ACC112 (cell line): ENCODE data around the gene OBSCN.

Source experiments
- H2AFZ ChIP-seq: fragments of 200-600 bp; sonication (generic); one replicate; pipeline ENCODE4 v1.6.0; 2017; ENCODE audit warnings: antibody characterized with exemption, low read length; ENCODE audit not compliant: unreplicated experiment
- H3K27ac ChIP-seq: fragments of 200-600 bp; sonication (generic); 2 replicates; pipeline ENCODE4 v1.5.1; 2014; ENCODE audit warnings: low read depth, mild to moderate bottlenecking, antibody characterized with exemption, low read length, moderate library complexity
- H3K27me3 ChIP-seq: fragments of 200-600 bp; sonication (generic); 2 replicates; pipeline ENCODE4 v1.6.1; 2014; ENCODE audit warnings: mild to moderate bottlenecking, antibody characterized with exemption, low read length, moderate library complexity, mixed read lengths; ENCODE audit not compliant: insufficient read depth
- H3K36me3 ChIP-seq: fragments of 200-600 bp; sonication (generic); 2 replicates; pipeline ENCODE4 v1.6.1; 2016; ENCODE audit warnings: mild to moderate bottlenecking, antibody characterized with exemption, low read length, moderate library complexity, mixed read lengths; ENCODE audit not compliant: insufficient read depth
- H3K4me1 ChIP-seq: fragments of 200-600 bp; sonication (generic); one replicate; pipeline ENCODE4 v1.6.1; 2016; ENCODE audit warnings: low read length, mixed read lengths; ENCODE audit not compliant: insufficient read depth, unreplicated experiment, control insufficient read depth
- H3K4me3 ChIP-seq: fragments of 200-600 bp; sonication (generic); 2 replicates; pipeline ENCODE4 v1.5.1; 2014; ENCODE audit warnings: mild to moderate bottlenecking, low read depth, low read length
- H3K79me2 ChIP-seq: fragments of 200-600 bp; sonication (generic); one replicate; pipeline ENCODE4 v1.6.0; 2016; ENCODE audit warnings: low read length; ENCODE audit not compliant: control insufficient read depth, unreplicated experiment, insufficient read depth

The OBSCN gene

GRCh38 chr1:228401782-228402640, 194.2 kb downstream of the OBSCN start:
- H2AFZ ChIP-seq, result no peak overlapping the region
- no peaks in the 10 kb centered on the region for H3K27me3 ChIP-seq
- H3K79me2 ChIP-seq, result peaks cover 66% of the 10 kb centered on the region
- H3K4me1 ChIP-seq, result peaks cover 18% of the 10 kb centered on the region
- H3K36me3 ChIP-seq, result peaks cover 5% of the 10 kb centered on the region; the same call in 1 of the 2 replicates
- H3K27ac ChIP-seq, result no peak overlapping the region
- H3K4me3 ChIP-seq, result no peak overlapping the region

- Histone ChIP-seq H3K27me3 (no peaks in the 10 kb centered on the region), H3K4me3 (no peak overlapping the region), H3K79me2 (peaks cover 72% of the 10 kb centered on the region), H3K36me3 (peaks cover 5% of the 10 kb centered on the region; the same call in 1 of the 2 replicates), H3K27ac (no peak overlapping the region), H3K4me1 (peaks cover 18% of the 10 kb centered on the region), H2AFZ (no peak overlapping the region)
These were observed 194.8 kb downstream of the OBSCN start for GRCh38 chr1:228402641-228403025.

- Histone ChIP-seq H3K4me3 (no peak overlapping the region), H3K27ac (no peak overlapping the region), H3K36me3 (peaks cover 5% of the 10 kb centered on the region; the same call in 1 of the 2 replicates)
These were observed 195.4 kb downstream of the OBSCN start for GRCh38 chr1:228403231-228403631.

GRCh38 chr1:228404107-228404720, 196.4 kb downstream of the OBSCN start:
- no peak overlapping the region for H3K27ac ChIP-seq

More at GRCh38 chr1:228403231-228403631, 195.4 kb downstream of the OBSCN start:
- Histone ChIP-seq H3K27me3 (no peaks in the 10 kb centered on the region), H2AFZ (no peak overlapping the region), H3K4me1 (peaks cover 18% of the 10 kb centered on the region), H3K79me2 (peaks cover 78% of the 10 kb centered on the region)

GRCh38 chr1:228405200-228405978, 197.5 kb downstream of the OBSCN start:
- Histone ChIP-seq H2AFZ (no peak overlapping the region), H3K36me3 (peaks cover 2% of the 10 kb centered on the region; the same call in 1 of the 2 replicates), H3K79me2 (peaks cover 74% of the 10 kb centered on the region), H3K27me3 (no peaks in the 10 kb centered on the region), H3K27ac (no peak overlapping the region), H3K4me1 (peaks cover 27% of the 10 kb centered on the region), H3K4me3 (peak overlapping the region; percentile 99)

More at GRCh38 chr1:228404107-228404720, 196.4 kb downstream of the OBSCN start:
- H3K27me3 ChIP-seq, result no peaks in the 10 kb centered on the region
- H3K4me3 ChIP-seq, result peak overlapping the region; percentile 99
- H2AFZ ChIP-seq, result no peak overlapping the region
- H3K4me1 ChIP-seq, result peaks cover 18% of the 10 kb centered on the region
- peaks cover 5% of the 10 kb centered on the region; the same call in 1 of the 2 replicates for H3K36me3 ChIP-seq
- H3K79me2 ChIP-seq, result peaks cover 77% of the 10 kb centered on the region

GRCh38 chr1:228405979-228406228, 198.1 kb downstream of the OBSCN start:
- Histone ChIP-seq H3K27ac (no peak overlapping the region), H3K36me3 (no peaks in the 10 kb centered on the region), H3K79me2 (peaks cover 69% of the 10 kb centered on the region), H3K4me3 (peak overlapping the region; percentile 99), H3K4me1 (peaks cover 27% of the 10 kb centered on the region), H2AFZ (peak overlapping the region; percentile 92), H3K27me3 (no peaks in the 10 kb centered on the region)

GRCh38 chr1:228407106-228408040, 199.5 kb downstream of the OBSCN start:
- H3K27ac ChIP-seq, result no peak overlapping the region
- peak overlapping the region; percentile 51 for H2AFZ ChIP-seq
- no peaks in the 10 kb centered on the region for H3K27me3 ChIP-seq
- no peaks in the 10 kb centered on the region for H3K36me3 ChIP-seq
- peaks cover 27% of the 10 kb centered on the region for H3K4me1 ChIP-seq
- peaks cover 56% of the 10 kb centered on the region for H3K79me2 ChIP-seq
- H3K4me3 ChIP-seq, result peak overlapping the region; percentile 99

GRCh38 chr1:228408041-228408868, 200.4 kb downstream of the OBSCN start:
- no peaks in the 10 kb centered on the region for H3K27me3 ChIP-seq
- no peak overlapping the region for H2AFZ ChIP-seq
- peaks cover 47% of the 10 kb centered on the region for H3K79me2 ChIP-seq
- peaks cover 27% of the 10 kb centered on the region for H3K4me1 ChIP-seq
- no peaks in the 10 kb centered on the region for H3K36me3 ChIP-seq
- H3K4me3 ChIP-seq, result peak overlapping the region; percentile 99
- no peak overlapping the region for H3K27ac ChIP-seq

GRCh38 chr1:228408869-228409805, 201.3 kb downstream of the OBSCN start:
- no peak overlapping the region for H3K27ac ChIP-seq
- no peak overlapping the region for H2AFZ ChIP-seq
- H3K4me3 ChIP-seq, result no peak overlapping the region
- H3K36me3 ChIP-seq, result no peaks in the 10 kb centered on the region
- H3K4me1 ChIP-seq, result peaks cover 22% of the 10 kb centered on the region
- H3K27me3 ChIP-seq, result no peaks in the 10 kb centered on the region
- H3K79me2 ChIP-seq, result peaks cover 38% of the 10 kb centered on the region
